ENCODE results near the gene RCSD1. TPM values are rescaled to one million over a fixed set of nuclear protein-coding genes. Genes with fewer than 3 reads are reported as not detected.

The RCSD1 gene
- total RNA-seq, 4 donors from 2014 or later, result 7.1 to 14.2 (median 10.8) TPM

GRCh38 chr1:167728818-167729410, 98.9 kb downstream of the RCSD1 start:
- intact Hi-C loops (cut with DNase I), result loop anchor here (5.0 to 10.0 kb wide), 2 partner anchors 73 to 356 kb away; no protein-coding TSS in a partner anchor
- H3K9me3 ChIP-seq, result no peaks in the 10 kb centered on the region
- peaks cover 5 to 13% of the 10 kb centered on the region in 2 donors for H3K4me1 ChIP-seq
- DNase-seq, result no peak
- H3K27me3 ChIP-seq, result no peaks in the 10 kb centered on the region
- H3K4me3 ChIP-seq (replicated peaks in 1 of 3), result no peak overlapping the region
- WGBS, 2 donors, result 95 to 96% methylated on average over 8 of the region's 8 CpGs
- TF ChIP-seq POLR2A (IDR thresholded peaks at IDR 0.05), result no peak
- TF ChIP-seq CTCF (IDR thresholded peaks at IDR 0.05), result no peak
- no peaks in the 10 kb centered on the region for H3K36me3 ChIP-seq
- H3K27ac ChIP-seq, result no peak overlapping the region

DNA sequence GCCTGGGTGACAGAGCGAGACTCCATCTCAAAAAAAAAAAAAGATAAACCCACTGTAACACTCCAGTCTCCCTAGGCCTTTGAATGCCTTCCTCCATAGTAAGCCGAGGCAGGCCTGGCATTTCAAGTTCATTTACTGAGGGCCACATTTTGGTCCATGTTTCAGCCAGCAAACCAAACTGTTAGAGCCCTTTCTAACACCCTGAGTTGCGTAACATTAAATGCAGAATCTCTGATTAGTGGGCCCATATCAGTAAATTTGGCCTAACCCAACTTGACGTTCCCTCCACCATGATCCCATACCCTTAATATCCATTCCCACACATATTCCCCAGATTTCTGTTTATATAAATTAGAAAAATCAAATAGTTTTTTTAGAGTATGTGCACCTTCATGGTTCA, 104.2 kb downstream of the RCSD1 start:
- Histone ChIP-seq H3K36me3 (no peaks in the 10 kb centered on the region), H3K27ac (no peak overlapping the region), H3K4me3 (replicated peaks in 1 of 3) (no peak overlapping the region), H3K4me1 (peaks cover 0 to 11% of the 10 kb centered on the region in 2 donors), H3K27me3 (no peaks in the 10 kb centered on the region), H3K9me3 (no peaks in the 10 kb centered on the region)
- intact Hi-C loops (cut with DNase I), result no loop called here
- no peak for DNase-seq
- 98 to 99% methylated on average over 4 of the region's 4 CpGs for WGBS, 2 donors
- TF ChIP-seq POLR2A (IDR thresholded peaks at IDR 0.05) (no peak), CTCF (IDR thresholded peaks at IDR 0.05) (no peak)

GRCh38 chr1:167734841-167735240, 104.8 kb downstream of the RCSD1 start:
- H3K9me3 ChIP-seq, result no peaks in the 10 kb centered on the region
- no peaks in the 10 kb centered on the region for H3K27me3 ChIP-seq
- WGBS, 2 donors, result 68 to 97% methylated on average over 1 of the region's 1 CpG
- no peak overlapping the region for H3K27ac ChIP-seq
- no peaks in the 10 kb centered on the region for H3K36me3 ChIP-seq
- no peak overlapping the region for H3K4me3 ChIP-seq (replicated peaks in 1 of 3)
- peaks cover 0 to 11% of the 10 kb centered on the region in 2 donors for H3K4me1 ChIP-seq
- DNase-seq, result no peak
- no peak for TF ChIP-seq POLR2A (IDR thresholded peaks at IDR 0.05)
- TF ChIP-seq CTCF (IDR thresholded peaks at IDR 0.05), result no peak
- intact Hi-C loops (cut with DNase I), result no loop called here

DNA sequence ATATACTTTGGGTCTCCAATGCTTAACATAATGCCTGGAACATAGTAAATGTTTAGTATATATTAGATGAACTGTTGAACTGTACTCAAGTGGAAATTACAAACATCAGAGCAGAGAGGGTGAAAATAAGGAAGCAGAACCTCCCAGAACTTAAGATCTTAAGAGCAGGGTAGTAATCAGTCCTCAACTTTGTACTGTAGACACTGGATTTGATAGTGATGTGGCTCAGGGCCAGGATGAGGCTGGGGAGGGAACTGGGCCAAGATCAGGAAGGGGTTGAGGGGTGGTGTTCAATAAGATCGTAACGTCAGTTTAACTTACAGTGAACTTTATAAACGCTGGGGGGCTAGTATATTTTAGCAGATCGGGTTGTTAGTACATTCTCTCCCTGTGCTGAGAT, 107.1 kb downstream of the RCSD1 start:
- no peak overlapping the region for H3K4me3 ChIP-seq (replicated peaks in 1 of 3)
- no peak overlapping the region for H3K27ac ChIP-seq
- H3K9me3 ChIP-seq, result no peaks in the 10 kb centered on the region
- H3K36me3 ChIP-seq, result no peaks in the 10 kb centered on the region
- H3K4me1 ChIP-seq, result peaks cover 0 to 11% of the 10 kb centered on the region in 2 donors
- intact Hi-C loops (cut with DNase I), result no loop called here
- no peak for DNase-seq
- H3K27me3 ChIP-seq, result no peaks in the 10 kb centered on the region
- TF ChIP-seq POLR2A (IDR thresholded peaks at IDR 0.05), result no peak
- TF ChIP-seq CTCF (IDR thresholded peaks at IDR 0.05), result no peak
- WGBS, 2 donors, result 73 to 85% methylated on average over 4 of the region's 4 CpGs

DNA sequence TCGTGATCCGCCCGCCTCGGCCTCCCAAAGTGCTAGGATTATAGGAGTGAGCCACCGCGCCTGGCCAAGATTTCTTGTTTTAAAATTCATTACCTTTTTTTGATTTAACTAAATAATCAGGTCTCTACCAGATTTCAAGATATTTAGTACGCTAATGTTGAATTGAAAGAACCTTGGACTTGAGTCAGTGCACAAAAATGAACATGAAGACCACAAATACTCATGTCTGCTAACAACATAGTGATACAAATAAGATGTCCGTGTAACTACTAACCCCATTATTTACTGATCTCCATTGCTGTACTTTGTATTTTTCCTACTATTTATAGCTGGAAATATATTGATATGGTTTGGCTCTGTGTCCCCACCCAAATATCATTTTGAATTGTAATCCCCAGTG, 108.1 kb downstream of the RCSD1 start:
- WGBS, 2 donors, result 89 to 97% methylated on average over 8 of the region's 8 CpGs
- no peak overlapping the region for H3K27ac ChIP-seq
- intact Hi-C loops (cut with DNase I), result no loop called here
- peaks cover 0 to 8% of the 10 kb centered on the region in 2 donors for H3K4me1 ChIP-seq
- H3K4me3 ChIP-seq (replicated peaks in 1 of 3), result no peak overlapping the region
- H3K36me3 ChIP-seq, result no peaks in the 10 kb centered on the region
- no peak for DNase-seq
- TF ChIP-seq POLR2A (IDR thresholded peaks at IDR 0.05) (no peak), CTCF (IDR thresholded peaks at IDR 0.05) (no peak)
- no peaks in the 10 kb centered on the region for H3K9me3 ChIP-seq
- no peaks in the 10 kb centered on the region for H3K27me3 ChIP-seq

Data from thyroid gland (tissue), 4 donors.